H1 (cell line): ENCODE data around the gene JMJD7. TPM values are rescaled to one million over a fixed set of nuclear protein-coding genes. Genes with fewer than 3 reads are reported as not detected.

Source experiments
- NANOG ChIP-seq: IDR thresholded peaks from 2 replicates; pipeline ENCODE4 v1.6.1; 2011; ENCODE audit warnings: low read length, low read depth, mild to moderate bottlenecking, inconsistent platforms; ENCODE audit not compliant: insufficient read depth, poor library complexity, severe bottlenecking
- polyA plus RNA-seq, 7 experiments: library from polyadenylated mRNA; depleted of rRNA in 3 of 7; stranded (reverse) in 5 of 7; unstranded in 2 of 7; fragments of >200 nt in 5 of 7; fragments of 200-250 nt in 2 of 7; gene quantifications; 1 replicate in 5 of 7; 2 replicates in 1 of 7; 4 replicates in 1 of 7; pipeline versions ENCODE4 v1.2.1 to v1.2.3, GENCODE V29; 2011 to 2013; ENCODE audit warnings: missing spikeins in 2 of 7, mixed read lengths in 2 of 7
- total RNA-seq: library from RNA; stranded (reverse); fragmentation: NEBNext Ultra II Directional; extraction: Animal tissue kit (Norgen Biotek cat#: 25700); gene quantifications from 2 replicates; pipeline ENCODE4 v1.2.1, GENCODE V29; 2021

The JMJD7 gene
- total and polyA plus RNA-seq, 2 of the 8 experiments (the other 6 are each of a cell fraction or from before 2014, with no cell fraction given) = 15.0 to 20.0 TPM

DNA sequence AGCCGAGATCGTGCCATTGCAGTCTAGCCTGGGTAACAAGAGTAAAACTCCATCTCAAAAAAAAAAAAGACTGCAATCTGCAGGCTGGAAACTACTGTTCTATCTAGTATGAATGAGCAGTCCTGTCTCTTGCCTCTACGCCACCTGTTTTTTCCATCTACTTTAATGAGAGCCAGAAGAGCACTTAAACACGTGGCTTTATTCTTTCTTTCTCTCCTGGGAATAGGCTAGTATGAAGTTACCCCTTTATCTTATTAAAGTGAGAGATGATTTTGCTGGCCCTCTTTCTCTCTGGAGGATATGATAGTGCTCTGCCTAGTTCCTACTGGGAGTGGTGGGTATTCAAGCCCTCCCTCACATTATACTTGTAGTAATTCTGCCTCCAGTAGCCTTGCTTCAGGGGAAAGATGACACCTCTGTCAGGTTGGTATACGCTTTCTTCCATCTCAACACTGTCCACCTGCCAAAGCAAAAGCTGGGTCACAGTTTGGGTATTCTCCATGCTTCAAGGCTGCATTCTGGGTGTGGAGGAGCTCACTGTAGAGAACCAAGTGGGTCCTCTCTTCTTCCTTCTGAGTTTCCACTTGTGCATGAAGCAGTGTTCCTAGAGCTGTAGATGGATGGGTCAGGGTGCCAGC lies 35.8 kb upstream of the JMJD7 start (continued):
- no peak for TF ChIP-seq NANOG
